Activated CD8-positive, alpha-beta memory T cell treated with anti-CD3 and anti-CD28 coated beads for 1 hour (primary cell): ENCODE measurements around the gene SEMA4D.

ENCODE experiments used
- DNase-seq, 2 donors: peaks; one replicate each; pipeline ENCODE4 v3.0.0-alpha.2; 2020; ENCODE audit warnings: low read depth in 1 of 2; ENCODE audit errors: extremely low read depth in 1 of 2

The SEMA4D gene

GRCh38 chr9:89414670-89415324, 83.1 kb downstream of the SEMA4D start:
- no peak for DNase-seq

- DNase-seq = no peak
Measured at GRCh38 chr9:89413963-89414638, 83.8 kb downstream of the SEMA4D start.

- DNase-seq = no peak
Measured at GRCh38 chr9:89412951-89413350, 85.0 kb downstream of the SEMA4D start.

- no peak for DNase-seq
Measured at GRCh38 chr9:89412541-89412940, 85.4 kb downstream of the SEMA4D start.

- no peak for DNase-seq
Measured at GRCh38 chr9:89411759-89412158, 86.2 kb downstream of the SEMA4D start.

- DNase-seq = no peak
Measured at GRCh38 chr9:89410641-89411350, 87.1 kb downstream of the SEMA4D start.

- DNase-seq = no peak
Measured at GRCh38 chr9:89410022-89410421, 87.9 kb downstream of the SEMA4D start.

- no peak for DNase-seq
Measured at GRCh38 chr9:89409466-89409865, 88.4 kb downstream of the SEMA4D start.

- peak in 1 of 2 donors; percentile 56 for DNase-seq
Measured at GRCh38 chr9:89408628-89409101, 89.2 kb downstream of the SEMA4D start.

GRCh38 chr9:89407070-89407469, 90.8 kb downstream of the SEMA4D start:
- DNase-seq = no peak

- DNase-seq = no peak
Measured at GRCh38 chr9:89405826-89406225, 92.1 kb downstream of the SEMA4D start.

- DNase-seq = no peak
Measured at GRCh38 chr9:89404074-89404473, 93.8 kb downstream of the SEMA4D start.

GRCh38 chr9:89402695-89403427, 95.1 kb downstream of the SEMA4D start:
- no peak for DNase-seq

- DNase-seq = no peak
Measured at GRCh38 chr9:89400403-89401116, 97.4 kb downstream of the SEMA4D start.

- DNase-seq = no peak
Measured at GRCh38 chr9:89398621-89399020, 99.3 kb downstream of the SEMA4D start.

- DNase-seq = no peak
Measured at GRCh38 chr9:89397471-89397870, 100.4 kb downstream of the SEMA4D start.

- DNase-seq = no peak
Measured at GRCh38 chr9:89395931-89396710, 101.8 kb downstream of the SEMA4D start.

GRCh38 chr9:89394412-89394811, 103.5 kb downstream of the SEMA4D start:
- DNase-seq = no peak

- DNase-seq = no peak
Measured at GRCh38 chr9:89391585-89391984, 106.3 kb downstream of the SEMA4D start.
